HG03520 (cell line): ENCODE measurements around the gene C16orf90.
"Not testable (repeated sequence)": the region's sequence is repeated elsewhere in the genome, so short reads cannot be mapped to it uniquely, and the experiment has no call there.

Experiments used
- ATAC-seq: cut with Tn5 transposase; IDR thresholded peaks from one replicate; pipeline ENCODE4 v1.9.1; 2021; ENCODE audit warnings: mild to moderate bottlenecking, moderate library complexity; ENCODE audit not compliant: unreplicated experiment

The C16orf90 gene

GRCh38 chr16:3495176-3495575 lies at the start of gene C16orf90:
Gene C16orf90 (minus strand): TSS chr16:3495489. CDS start chr16:3495421, 68 bp downstream.
- ATAC-seq = no peak

GRCh38 chr16:3542601-3543373 lies 47.5 kb upstream of the C16orf90 start:
- no peak for ATAC-seq

GRCh38 chr16:3541527-3542155 lies 46.4 kb upstream of the C16orf90 start:
- ATAC-seq = no peak

DNA sequence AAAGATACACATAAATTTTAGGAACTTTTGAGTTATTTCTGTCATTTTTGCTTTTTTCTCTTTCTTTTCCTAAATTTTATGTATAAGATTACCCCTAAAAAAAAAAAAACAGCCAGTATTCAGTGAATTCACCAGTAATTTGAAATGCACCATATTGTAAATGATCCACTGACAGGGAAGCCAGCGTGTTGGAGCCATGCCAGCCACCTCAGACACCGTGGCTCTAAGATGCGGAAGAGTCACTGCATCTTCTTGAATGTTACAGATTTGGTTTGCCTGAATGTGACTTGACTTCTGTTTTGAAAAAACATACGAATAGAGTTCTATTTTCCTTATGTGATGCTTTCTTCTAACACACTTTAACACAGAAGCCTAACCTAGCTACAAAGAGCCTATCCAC lies 42.9 kb upstream of the C16orf90 start:
- ATAC-seq = no peak

GRCh38 chr16:3536851-3537250 lies 41.6 kb upstream of the C16orf90 start:
- ATAC-seq = no peak

DNA sequence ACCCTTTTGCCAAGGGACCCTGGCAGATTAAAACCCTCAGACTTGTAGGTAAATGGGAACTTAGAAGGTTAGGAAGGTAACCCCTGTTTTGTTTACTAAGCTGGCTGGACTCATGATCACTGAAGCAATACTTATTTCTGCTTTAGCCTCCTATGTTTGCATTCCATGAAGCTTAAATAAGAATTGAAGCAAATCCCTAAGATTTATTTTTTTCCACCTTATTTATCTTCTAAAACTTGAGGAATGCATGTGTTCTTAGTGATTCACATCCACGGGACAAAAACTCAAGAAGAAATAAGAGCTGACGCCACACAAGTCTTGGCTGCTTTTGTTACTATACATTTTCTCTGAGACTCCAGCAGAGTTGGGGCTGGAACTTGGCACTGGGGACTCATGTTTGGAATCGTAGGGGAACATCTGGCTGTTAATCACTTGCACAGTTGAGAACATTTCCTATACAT lies 41.0 kb upstream of the C16orf90 start:
- ATAC-seq = no peak

GRCh38 chr16:3534126-3534525 lies 38.8 kb upstream of the C16orf90 start:
- no peak for ATAC-seq

- no peak for ATAC-seq
Measured at GRCh38 chr16:3532741-3533140, 37.5 kb upstream of the C16orf90 start.

DNA sequence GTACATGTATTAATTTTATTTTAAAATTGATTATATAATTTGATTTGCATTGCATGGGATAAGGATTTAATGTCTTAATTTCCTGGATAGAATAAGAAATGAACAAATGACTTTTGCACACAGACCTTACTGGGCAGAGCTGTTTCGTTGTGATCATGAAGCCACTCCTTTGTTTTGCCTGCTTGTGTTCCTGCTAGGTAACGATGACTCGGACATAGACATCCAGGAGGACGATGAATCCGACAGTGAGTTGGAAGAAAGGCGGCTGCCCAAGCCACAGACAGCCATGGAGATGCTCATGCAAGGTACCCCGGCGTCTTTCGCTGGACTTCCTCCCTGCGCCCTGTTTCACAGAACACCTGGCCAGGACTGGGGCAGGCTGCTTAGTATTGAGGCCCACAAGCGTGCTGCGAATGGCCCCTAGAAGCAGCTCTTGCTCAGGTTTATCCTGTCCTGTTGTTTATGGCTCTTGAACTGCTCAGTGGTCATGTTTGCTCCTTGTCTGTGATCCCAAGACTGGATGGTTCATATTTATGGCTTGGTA lies 35.2 kb upstream of the C16orf90 start:
- no peak for ATAC-seq

DNA sequence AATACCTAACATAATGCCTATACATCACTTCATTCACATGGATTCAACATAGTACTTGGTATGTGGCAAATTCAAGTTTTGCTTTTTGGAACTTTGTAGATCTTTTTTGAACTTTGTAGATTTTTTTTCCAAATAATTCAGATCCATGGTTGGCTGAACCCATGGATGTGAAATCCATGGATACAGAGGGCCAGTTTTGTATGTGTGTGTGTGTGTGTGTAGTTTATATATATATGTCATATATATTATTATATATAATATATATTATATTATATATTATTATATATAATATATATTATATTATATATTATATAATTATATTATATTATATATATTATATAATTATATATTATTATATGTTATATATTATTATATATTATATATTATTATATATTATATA lies 33.9 kb upstream of the C16orf90 start:
- ATAC-seq = no peak

GRCh38 chr16:3528406-3528805 lies 33.1 kb upstream of the C16orf90 start:
- no peak for ATAC-seq

- not testable (repeated sequence) for ATAC-seq
Measured at GRCh38 chr16:3527216-3527829, 32.0 kb upstream of the C16orf90 start.

DNA sequence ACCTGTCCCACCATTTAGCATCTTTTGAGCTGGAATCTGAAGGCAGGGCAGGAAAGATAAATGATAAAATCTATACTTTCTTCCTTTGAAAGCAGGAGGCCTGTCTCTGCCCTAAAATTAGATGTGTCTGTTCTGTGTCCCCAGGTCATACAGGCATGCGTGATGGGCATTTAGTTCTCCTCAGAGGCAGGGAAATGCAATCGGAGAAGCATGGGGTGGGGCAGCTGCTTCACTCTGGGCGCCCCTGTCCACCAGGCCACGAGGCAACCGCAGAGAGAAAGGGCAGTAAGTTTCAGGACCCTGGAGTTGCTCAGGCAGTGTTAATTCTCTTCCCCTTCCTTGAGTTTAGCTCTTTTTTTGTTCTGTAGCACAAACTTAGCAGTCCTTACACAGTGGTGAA lies 30.7 kb upstream of the C16orf90 start:
- no peak for ATAC-seq

- ATAC-seq = no peak
Measured at GRCh38 chr16:3523281-3523680, 28.0 kb upstream of the C16orf90 start.

DNA sequence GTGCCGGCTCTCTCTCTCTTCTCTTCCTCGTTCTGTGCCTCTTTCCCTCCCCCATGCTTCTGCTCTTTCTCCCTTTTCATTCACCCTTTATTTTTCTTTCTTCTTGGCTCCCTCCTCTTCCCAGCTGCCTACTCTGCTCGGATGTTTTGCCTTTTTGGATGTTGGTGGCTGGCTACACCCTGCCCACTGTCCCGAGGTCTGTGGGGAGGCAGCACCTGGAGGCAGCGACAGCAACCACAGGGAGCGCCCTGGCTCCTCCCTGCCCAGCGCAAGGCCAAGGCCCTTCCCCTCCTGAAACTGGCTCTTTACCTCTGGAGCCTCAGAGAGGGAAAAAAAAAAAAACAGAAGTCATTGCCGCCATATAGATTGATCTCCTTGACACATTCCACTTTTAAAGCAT lies 25.6 kb upstream of the C16orf90 start:
- ATAC-seq = no peak

DNA sequence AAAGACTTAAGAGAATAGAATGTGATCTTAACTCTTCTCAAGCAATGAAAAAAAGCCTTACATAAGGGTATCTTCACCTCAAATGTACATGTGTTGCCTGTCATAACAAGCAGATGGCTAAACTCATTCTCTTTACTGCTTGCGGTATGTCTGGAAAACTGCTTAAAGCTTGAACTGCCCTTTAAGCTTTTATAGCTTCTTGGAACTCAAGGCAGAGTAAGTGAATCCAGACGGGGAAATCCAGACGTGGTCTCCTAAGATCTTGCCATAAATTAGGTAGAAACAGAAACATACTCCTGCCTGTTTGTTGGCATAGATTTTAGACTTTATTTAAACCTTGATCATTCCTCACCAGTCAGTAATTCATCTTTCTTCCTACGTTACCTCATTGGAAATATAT lies 25.1 kb upstream of the C16orf90 start:
- no peak for ATAC-seq

DNA sequence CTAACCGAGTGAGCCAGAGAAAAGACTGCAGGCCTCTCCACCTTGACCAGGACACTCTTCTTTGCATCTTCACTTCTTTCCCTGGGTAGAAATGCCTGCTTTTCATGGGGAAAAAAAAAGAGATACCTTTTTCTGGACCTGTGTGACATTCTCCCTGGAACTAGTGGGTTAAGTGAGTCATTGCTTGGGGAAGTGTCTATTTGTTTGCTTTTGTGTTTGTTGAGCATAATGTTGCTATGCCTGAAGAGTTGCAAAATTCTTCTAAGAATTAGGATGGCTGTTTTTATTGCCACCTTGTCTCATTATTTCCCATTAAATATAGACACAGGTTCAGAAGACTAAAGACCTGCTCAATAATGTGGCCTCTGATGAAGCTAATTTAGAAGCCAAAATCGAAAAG lies 24.3 kb upstream of the C16orf90 start:
- no peak for ATAC-seq

DNA sequence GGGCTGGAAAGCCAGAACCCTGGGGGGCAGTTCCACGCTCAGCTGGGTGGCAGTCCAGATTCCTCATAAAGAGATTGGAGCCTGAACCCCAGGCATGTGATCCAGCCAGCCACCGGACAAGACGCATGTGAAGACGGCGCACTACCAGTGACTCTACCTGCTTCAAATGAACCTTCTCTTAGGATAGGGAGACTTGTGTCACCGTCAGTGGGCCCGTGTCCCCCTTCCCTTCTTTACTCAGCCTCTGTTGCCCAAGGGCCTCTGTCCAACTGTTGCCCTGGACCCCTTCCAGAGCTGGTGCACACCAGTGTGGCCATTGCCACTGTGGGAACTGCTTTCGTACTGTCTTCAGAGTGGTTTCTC lies 23.7 kb upstream of the C16orf90 start:
- no peak for ATAC-seq

DNA sequence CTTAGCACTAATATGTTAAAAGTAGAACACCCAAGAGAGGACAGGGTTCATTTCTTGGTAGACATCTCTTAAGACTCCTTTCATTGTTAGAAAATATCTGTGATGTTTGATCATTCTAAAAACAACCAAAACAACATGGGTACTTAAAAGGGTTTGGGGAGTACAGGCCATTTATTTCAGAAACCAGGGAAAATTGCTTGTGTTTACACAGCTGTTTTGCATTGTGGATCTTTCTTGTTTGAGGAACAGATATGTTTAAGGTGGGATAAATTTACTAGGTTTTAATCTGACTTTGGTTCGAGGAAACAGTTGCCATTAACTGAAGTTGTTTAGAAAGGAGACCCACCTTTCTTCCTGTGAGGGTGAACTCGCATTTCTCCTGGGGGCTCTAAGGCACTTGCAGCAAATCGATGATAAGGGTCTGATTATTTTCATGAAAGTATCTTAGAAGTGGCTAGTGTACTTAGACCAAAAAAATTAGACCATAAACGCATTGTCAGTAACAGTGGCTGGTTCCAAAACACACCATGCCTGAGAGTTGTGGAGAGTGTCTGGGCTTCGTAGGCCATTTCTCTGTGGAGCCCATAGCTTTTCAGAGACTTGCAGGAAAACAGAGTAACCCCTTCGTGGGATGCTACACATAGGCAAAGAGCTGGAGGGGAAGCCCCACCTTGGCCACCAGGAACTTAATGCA lies 23.1 kb upstream of the C16orf90 start:
- no peak for ATAC-seq

DNA sequence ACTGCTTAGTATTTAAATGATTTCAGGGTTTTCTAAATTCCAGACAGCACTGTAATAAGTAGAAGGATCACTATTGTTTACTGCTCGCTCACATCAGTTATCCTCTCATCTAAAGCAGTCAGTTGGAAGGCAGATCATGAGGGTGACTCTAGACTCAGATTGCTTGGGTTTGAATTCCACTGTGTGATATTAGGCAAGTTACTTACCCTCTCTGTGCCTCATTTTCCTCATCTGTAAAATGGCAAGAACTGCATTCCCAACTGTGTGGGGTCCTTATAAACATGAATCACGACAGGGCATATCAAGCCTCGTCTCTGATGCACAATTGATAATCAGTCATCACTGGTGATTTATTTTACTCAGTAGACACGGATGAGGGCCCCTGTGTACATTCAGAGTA lies 20.6 kb upstream of the C16orf90 start:
- ATAC-seq = no peak

- no peak for ATAC-seq
Measured at GRCh38 chr16:3514621-3515020, 19.3 kb upstream of the C16orf90 start.
